ENCODE measurements around the gene LYPD8. TPM values are rescaled to one million over a fixed set of nuclear protein-coding genes. Genes with fewer than 3 reads are reported as not detected.

The LYPD8 gene
- total and polyA plus RNA-seq, 9 of the 15 experiments (the other 6 are each of a cell fraction or from before 2014, with no cell fraction given) = 0.50 to 2.1 (median 1.3) TPM

DNA sequence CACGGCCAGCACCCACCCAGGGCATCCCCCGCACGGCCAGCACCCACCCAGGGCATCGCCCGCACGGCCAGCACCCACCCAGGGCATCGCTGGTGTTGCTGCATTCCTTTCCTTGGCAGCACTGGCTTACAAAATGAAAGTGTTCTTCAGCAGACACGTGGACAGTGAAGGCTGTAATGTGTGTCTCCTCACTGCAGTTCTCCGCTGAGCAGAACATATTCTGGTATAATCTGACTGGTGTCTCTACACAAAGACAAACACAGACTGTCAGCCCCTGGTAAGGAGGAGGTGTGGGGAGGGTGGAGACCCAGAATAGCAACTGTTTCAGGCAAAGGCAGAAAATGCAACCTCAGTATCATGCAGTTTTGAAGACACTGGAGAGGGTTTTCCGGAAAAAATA, 7.3 kb downstream of the LYPD8 start (continued):
- TF ChIP-seq, protein P1, sequence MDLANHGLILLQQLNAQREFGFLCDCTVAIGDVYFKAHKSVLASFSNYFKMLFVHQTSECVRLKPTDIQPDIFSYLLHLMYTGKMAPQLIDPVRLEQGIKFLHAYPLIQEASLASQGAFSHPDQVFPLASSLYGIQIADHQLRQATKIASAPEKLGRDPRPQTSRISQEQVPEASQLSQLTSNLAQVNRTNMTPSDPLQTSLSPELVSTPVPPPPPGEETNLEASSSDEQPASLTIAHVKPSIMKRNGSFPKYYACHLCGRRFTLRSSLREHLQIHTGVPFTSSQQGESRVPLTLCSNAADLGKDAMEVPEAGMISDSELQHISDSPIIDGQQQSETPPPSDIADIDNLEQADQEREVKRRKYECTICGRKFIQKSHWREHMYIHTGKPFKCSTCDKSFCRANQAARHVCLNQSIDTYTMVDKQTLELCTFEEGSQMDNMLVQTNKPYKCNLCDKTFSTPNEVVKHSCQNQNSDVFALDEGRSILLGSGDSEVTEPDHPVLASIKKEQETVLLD (IDR thresholded peaks at IDR 0.05) = no peak
- TF ChIP-seq CBX2 (IDR thresholded peaks at IDR 0.05; ENCODE audit: insufficient read depth, low read length, poor library complexity, severe bottlenecking) = no peak

DNA sequence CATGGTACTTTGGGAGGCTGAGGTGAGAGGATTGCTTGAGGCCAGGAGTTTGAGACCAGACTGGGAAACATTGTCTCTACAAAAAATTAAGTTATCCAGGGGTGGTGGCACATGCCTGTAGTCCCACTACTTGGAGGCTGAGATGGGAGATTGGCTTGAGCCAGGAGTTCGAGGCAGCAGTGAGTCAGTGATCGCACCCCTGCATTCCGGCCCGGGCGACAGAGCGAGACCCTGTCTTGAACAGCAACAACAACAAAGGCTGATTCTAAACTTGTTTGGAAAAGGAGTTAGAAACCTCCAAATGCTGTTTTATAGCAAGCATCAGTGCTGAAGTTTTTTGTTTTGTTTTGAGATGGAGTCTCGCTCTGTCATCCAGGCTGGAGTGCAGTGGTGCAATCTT, 14.7 kb downstream of the LYPD8 start:
- H3K9me3 ChIP-seq (replicated peaks; ENCODE audit: control insufficient read depth, insufficient read depth, low read depth, low read length) = no peaks in the 10 kb centered on the region
- no peak overlapping the region for H3K4me2 ChIP-seq (ENCODE audit: insufficient read depth, low read length)
- BruUV-seq (replicated peaks) = no TSS peak
- intact Hi-C loops (cut with micrococcal nuclease) = no loop called here
- in situ Hi-C loops (cut with MboI) = no loop called here
- 28% methylated on average over 7 of the region's 7 CpGs for WGBS (ENCODE audit: insufficient coverage, low coverage, missing lambda C conversion rate)
- no peaks in the 10 kb centered on the region for H3K9me1 ChIP-seq (ENCODE audit: control insufficient read depth, insufficient read depth, low read length)
- H3K36me3 ChIP-seq (ENCODE audit: control insufficient read depth, insufficient read depth, low read length) = no peaks in the 10 kb centered on the region
- peaks cover 0 to 5% of the 10 kb centered on the region in 2 experiments; a peak in 2 of 5 replicates for H3K4me1 ChIP-seq (replicated peaks in 1 of 2; ENCODE audit: control insufficient read depth in 2 of 2, insufficient read depth in 2 of 2, low read length in 2 of 2)
- no peaks in the 10 kb centered on the region for H3K79me2 ChIP-seq (ENCODE audit: control insufficient read depth, insufficient read depth, low read length)
- H2AFZ ChIP-seq (ENCODE audit: low read depth, low read length) = no peak overlapping the region
- H3K9ac ChIP-seq (ENCODE audit: insufficient read depth in 1 of 2, low read depth in 2 of 2, low read length in 2 of 2) = no peak overlapping the region
- ATAC-seq (no peak; the same call in 2 of the 3 replicates), DNase-seq (ENCODE audit: extremely low read depth in 1 of 4, low spot score in 3 of 4) (no peak), FAIRE-seq (no peak)
- H3K4me3 ChIP-seq = no peak overlapping the region
- no peaks in the 10 kb centered on the region for H4K20me1 ChIP-seq (replicated peaks; ENCODE audit: control insufficient read depth, insufficient read depth, low read length)
- CTCF ChIA-PET (ENCODE audit: low intra/inter-chr PET ratio) = interaction anchor here (0.6 kb wide), 1 partner anchor 319 kb away, joined by 3 read pairs; no protein-coding TSS in a partner anchor
- H3K27ac ChIP-seq (ENCODE audit: extremely low read depth, low read depth, low read length) = no peak overlapping the region
- H3K27me3 ChIP-seq (ENCODE audit: control insufficient read depth in 2 of 2, insufficient read depth in 2 of 2, low read length in 2 of 2) = peaks cover 20 to 63% of the 10 kb centered on the region in 2 experiments
- POLR2A ChIA-PET = no interaction called here
- TF ChIP-seq DPF2 (IDR thresholded peaks at IDR 0.05) = no peak
- TF ChIP-seq, protein P2, sequence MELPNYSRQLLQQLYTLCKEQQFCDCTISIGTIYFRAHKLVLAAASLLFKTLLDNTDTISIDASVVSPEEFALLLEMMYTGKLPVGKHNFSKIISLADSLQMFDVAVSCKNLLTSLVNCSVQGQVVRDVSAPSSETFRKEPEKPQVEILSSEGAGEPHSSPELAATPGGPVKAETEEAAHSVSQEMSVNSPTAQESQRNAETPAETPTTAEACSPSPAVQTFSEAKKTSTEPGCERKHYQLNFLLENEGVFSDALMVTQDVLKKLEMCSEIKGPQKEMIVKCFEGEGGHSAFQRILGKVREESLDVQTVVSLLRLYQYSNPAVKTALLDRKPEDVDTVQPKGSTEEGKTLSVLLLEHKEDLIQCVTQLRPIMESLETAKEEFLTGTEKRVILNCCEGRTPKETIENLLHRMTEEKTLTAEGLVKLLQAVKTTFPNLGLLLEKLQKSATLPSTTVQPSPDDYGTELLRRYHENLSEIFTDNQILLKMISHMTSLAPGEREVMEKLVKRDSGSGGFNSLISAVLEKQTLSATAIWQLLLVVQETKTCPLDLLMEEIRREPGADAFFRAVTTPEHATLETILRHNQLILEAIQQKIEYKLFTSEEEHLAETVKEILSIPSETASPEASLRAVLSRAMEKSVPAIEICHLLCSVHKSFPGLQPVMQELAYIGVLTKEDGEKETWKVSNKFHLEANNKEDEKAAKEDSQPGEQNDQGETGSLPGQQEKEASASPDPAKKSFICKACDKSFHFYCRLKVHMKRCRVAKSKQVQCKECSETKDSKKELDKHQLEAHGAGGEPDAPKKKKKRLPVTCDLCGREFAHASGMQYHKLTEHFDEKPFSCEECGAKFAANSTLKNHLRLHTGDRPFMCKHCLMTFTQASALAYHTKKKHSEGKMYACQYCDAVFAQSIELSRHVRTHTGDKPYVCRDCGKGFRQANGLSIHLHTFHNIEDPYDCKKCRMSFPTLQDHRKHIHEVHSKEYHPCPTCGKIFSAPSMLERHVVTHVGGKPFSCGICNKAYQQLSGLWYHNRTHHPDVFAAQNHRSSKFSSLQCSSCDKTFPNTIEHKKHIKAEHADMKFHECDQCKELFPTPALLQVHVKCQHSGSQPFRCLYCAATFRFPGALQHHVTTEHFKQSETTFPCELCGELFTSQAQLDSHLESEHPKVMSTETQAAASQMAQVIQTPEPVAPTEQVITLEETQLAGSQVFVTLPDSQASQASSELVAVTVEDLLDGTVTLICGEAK (IDR thresholded peaks at IDR 0.05) = no peak
- TF ChIP-seq, protein P2 (CRISPR knock-in tag; IDR thresholded peaks at IDR 0.05) = no peak
- no peak for TF ChIP-seq GABPA (tag; conservative IDR thresholded peaks at IDR 0.05; ENCODE audit: low read depth)
- no peak for TF ChIP-seq SREBF2 (CRISPR knock-in tag; IDR thresholded peaks at IDR 0.05)
- no peak for TF ChIP-seq MCM2 (IDR thresholded peaks at IDR 0.05; ENCODE audit: low read depth)
- no peak for TF ChIP-seq FOXA3 (CRISPR knock-in tag; conservative IDR thresholded peaks at IDR 0.05 in 1 of 2, IDR thresholded peaks at IDR 0.05 in 1 of 2)
- TF ChIP-seq ELF2 (CRISPR knock-in tag; IDR thresholded peaks at IDR 0.05) = no peak

All from K562 (cell line).